HepG2 (cell line): ENCODE results near the gene FUT6. TPM values are rescaled to one million over a fixed set of nuclear protein-coding genes. Genes with fewer than 3 reads are reported as not detected.
A peak's percentile ranks its signal among the peaks of the same experiment; 100 is the strongest.

Experiments
- HES4 ChIP-seq: sonication (generic); formaldehyde crosslinking; IDR thresholded peaks from 2 replicates; pipeline ENCODE4 v1.9.0; 2021; ENCODE audit warnings: mild to moderate bottlenecking, missing genetic modification reagents, borderline replicate concordance
- HNRNPUL1 ChIP-seq: fragments of 200-400 bp; formaldehyde crosslinking; IDR thresholded peaks from 2 replicates; pipeline ENCODE4 v1.6.1; 2017; ENCODE audit warnings: low read depth, mild to moderate bottlenecking, low read length, moderate library complexity
- HOXA7 ChIP-seq: sonication (generic); formaldehyde crosslinking; IDR thresholded peaks from 2 replicates; pipeline ENCODE4 v1.8.1; 2022; ENCODE audit warnings: mild to moderate bottlenecking, missing genetic modification reagents, moderate library complexity
- JUN ChIP-seq: sonication (generic); formaldehyde crosslinking; IDR thresholded peaks from 2 replicates; pipeline ENCODE4 v1.4.0; 2020; ENCODE audit warnings: mild to moderate bottlenecking, missing genetic modification reagents
- NFAT5 ChIP-seq: sonication (generic); formaldehyde crosslinking; IDR thresholded peaks from 2 replicates; pipeline ENCODE4 v1.4.0; 2020; ENCODE audit warnings: missing genetic modification reagents
- NFE2L2 ChIP-seq: fragments of 150-350 bp; IDR thresholded peaks from 2 replicates; pipeline ENCODE4 v1.6.1; 2014; ENCODE audit warnings: low read length
- RBFOX2 ChIP-seq: fragments of 200-400 bp; formaldehyde crosslinking; IDR thresholded peaks from 2 replicates; pipeline ENCODE4 v1.6.1; 2017; ENCODE audit warnings: low read depth, mild to moderate bottlenecking, low read length
- SALL1 ChIP-seq: sonication (generic); formaldehyde crosslinking; IDR thresholded peaks from 2 replicates; pipeline ENCODE4 v1.8.0; 2022; ENCODE audit warnings: mild to moderate bottlenecking, missing genetic modification reagents
- ZKSCAN5 ChIP-seq: sonication (generic); formaldehyde crosslinking; IDR thresholded peaks from 2 replicates; pipeline ENCODE4 v1.5.1; 2020; ENCODE audit warnings: mild to moderate bottlenecking, missing genetic modification reagents
- ZNF142 ChIP-seq: sonication (generic); formaldehyde crosslinking; IDR thresholded peaks from 2 replicates; pipeline ENCODE4 v1.4.0; 2020; ENCODE audit warnings: missing genetic modification reagents
- ZNF546 ChIP-seq: sonication (generic); formaldehyde crosslinking; conservative IDR thresholded peaks from 2 replicates; pipeline ENCODE4 v1.8.1; 2023; ENCODE audit warnings: mild to moderate bottlenecking, missing genetic modification reagents
- ZNF562 ChIP-seq: sonication (generic); formaldehyde crosslinking; IDR thresholded peaks from 2 replicates; pipeline ENCODE4 v1.8.0; 2022; ENCODE audit warnings: missing genetic modification reagents, borderline replicate concordance
- ZNF597 ChIP-seq: sonication (generic); formaldehyde crosslinking; IDR thresholded peaks from 2 replicates; pipeline ENCODE4 v1.5.0; 2020; ENCODE audit warnings: missing genetic modification reagents
- ZNF670 ChIP-seq: sonication (generic); formaldehyde crosslinking; IDR thresholded peaks from 2 replicates; pipeline ENCODE4 v1.8.0; 2022; ENCODE audit warnings: mild to moderate bottlenecking, missing genetic modification reagents, borderline replicate concordance
- ZNF768 ChIP-seq: sonication (generic); formaldehyde crosslinking; IDR thresholded peaks from 2 replicates; pipeline ENCODE4 v1.4.0; 2020; ENCODE audit warnings: missing genetic modification reagents
- ZNF776 ChIP-seq: sonication (generic); formaldehyde crosslinking; IDR thresholded peaks from 2 replicates; pipeline ENCODE4 v1.4.0; 2020; ENCODE audit warnings: mild to moderate bottlenecking, missing genetic modification reagents
- polyA plus RNA-seq, 8 experiments: library from polyadenylated mRNA; depleted of rRNA in 3 of 8; stranded (reverse) in 7 of 8; unstranded in 1 of 8; fragments of >200 nt; fragmentation: Illumina TruSeq in 4 of 8; extraction: Trizol in 4 of 8; gene quantifications; 2 replicates each; pipeline versions ENCODE4 v1.2.1 to v1.2.3, GENCODE V29; 2011 to 2016; ENCODE audit warnings: low read depth in 4 of 8, missing spikeins in 1 of 8, mixed read lengths in 1 of 8; ENCODE audit not compliant: insufficient read depth in 1 of 8
- total RNA-seq, 5 experiments: library from RNA; depleted of rRNA; stranded (reverse); fragments of >200 nt; fragmentation: Illumina TruSeq; extraction: Trizol; gene quantifications; 2 replicates each; pipeline ENCODE4 v1.2.3, GENCODE V29; 2016; ENCODE audit warnings: low read depth in 1 of 5

Gene FUT6
- total and polyA plus RNA-seq, 2 of the 13 experiments (the other 11 are each of a cell fraction or from before 2014, with no cell fraction given), result 8.2 to 27.7 TPM

GRCh38 chr19:5799247-5800241 is 40.0 kb downstream of the FUT6 start (continued):
- no peak for TF ChIP-seq ZNF562
- no peak for TF ChIP-seq ZNF776 (CRISPR knock-in tag)
- no peak for TF ChIP-seq ZKSCAN5
- no peak for TF ChIP-seq HNRNPUL1
- TF ChIP-seq HES4, result 0 out of 2 replicates have a peak, but pooled peaks have one; percentile 39
- no peak for TF ChIP-seq JUN (CRISPR knock-in tag)
- no peak for TF ChIP-seq NFAT5 (CRISPR knock-in tag)
- TF ChIP-seq SALL1 (CRISPR knock-in tag), result peak; percentile 44
- TF ChIP-seq ZNF597 (CRISPR knock-in tag), result no peak
- no peak for TF ChIP-seq HOXA7 (CRISPR knock-in tag)
- no peak for TF ChIP-seq ZNF546
- no peak for TF ChIP-seq ZNF670 (CRISPR knock-in tag)
- no peak for TF ChIP-seq RBFOX2
- no peak for TF ChIP-seq NFE2L2
- no peak; the same call in 1 of the 2 replicates for TF ChIP-seq ZNF768 (CRISPR knock-in tag)
- no peak for TF ChIP-seq ZNF142 (CRISPR knock-in tag)
